Osteoblast (primary cell): ENCODE data around the gene ANKS4B. TPM values are rescaled to one million over a fixed set of nuclear protein-coding genes. Genes with fewer than 3 reads are reported as not detected.

Source experiments
- DNase-seq: peaks from one replicate; pipeline ENCODE4 v3.0.0; 2011; ENCODE audit warnings: low spot score, mixed read lengths; ENCODE audit not compliant: insufficient read length; ENCODE audit errors: missing footprints
- H2AFZ ChIP-seq: 2 replicates; pipeline ENCODE4 v1.6.0; 2011; ENCODE audit warnings: mild to moderate bottlenecking, low read length
- H3K27ac ChIP-seq: 2 replicates; pipeline ENCODE4 v1.5.1; 2011; ENCODE audit warnings: mild to moderate bottlenecking, low read depth, low read length, moderate library complexity
- H3K27me3 ChIP-seq: 2 replicates; pipeline ENCODE4 v1.6.0; 2012; ENCODE audit warnings: mild to moderate bottlenecking, control low read depth, inconsistent platforms, low read length, moderate library complexity; ENCODE audit not compliant: insufficient read depth
- H3K36me3 ChIP-seq: 2 replicates; pipeline ENCODE4 v1.5.1; 2011; ENCODE audit warnings: mild to moderate bottlenecking, low read length, control low read depth, moderate library complexity; ENCODE audit not compliant: insufficient read depth
- H3K4me1 ChIP-seq: 2 replicates; pipeline ENCODE4 v1.5.1; 2011; ENCODE audit warnings: mild to moderate bottlenecking, low read length, control low read depth, moderate library complexity; ENCODE audit not compliant: insufficient read depth
- H3K4me2 ChIP-seq: 2 replicates; pipeline ENCODE4 v1.6.0; 2011; ENCODE audit warnings: mild to moderate bottlenecking, low read length; ENCODE audit not compliant: insufficient read depth
- H3K4me3 ChIP-seq: fragments of 200-600 bp; sonication (generic); 3 replicates; pipeline ENCODE4 v1.5.1; 2012; ENCODE audit warnings: mild to moderate bottlenecking, low read length, inconsistent platforms; ENCODE audit not compliant: insufficient read depth
- H3K79me2 ChIP-seq: 2 replicates; pipeline ENCODE4 v1.6.0; 2012; ENCODE audit warnings: mild to moderate bottlenecking, low read length, control low read depth, inconsistent platforms; ENCODE audit not compliant: insufficient read depth
- H3K9me3 ChIP-seq: 2 replicates; pipeline ENCODE4 v1.5.1; 2011; ENCODE audit warnings: low read depth, low read length, control low read depth
- H4K20me1 ChIP-seq: 2 replicates; pipeline ENCODE4 v1.6.0; 2012; ENCODE audit warnings: mild to moderate bottlenecking, low read length, control low read depth; ENCODE audit not compliant: insufficient read depth
- CTCF ChIP-seq: IDR thresholded peaks from 2 replicates; pipeline ENCODE4 v1.5.1; 2011; ENCODE audit warnings: mild to moderate bottlenecking, low read depth, low read length, moderate library complexity; ENCODE audit errors: extremely low read depth
- total RNA-seq: library from RNA; depleted of rRNA; stranded (reverse); fragments of >200 nt; gene quantifications from 2 replicates; pipeline ENCODE4 v1.2.3, GENCODE V29; 2012

The ANKS4B gene, protein sequence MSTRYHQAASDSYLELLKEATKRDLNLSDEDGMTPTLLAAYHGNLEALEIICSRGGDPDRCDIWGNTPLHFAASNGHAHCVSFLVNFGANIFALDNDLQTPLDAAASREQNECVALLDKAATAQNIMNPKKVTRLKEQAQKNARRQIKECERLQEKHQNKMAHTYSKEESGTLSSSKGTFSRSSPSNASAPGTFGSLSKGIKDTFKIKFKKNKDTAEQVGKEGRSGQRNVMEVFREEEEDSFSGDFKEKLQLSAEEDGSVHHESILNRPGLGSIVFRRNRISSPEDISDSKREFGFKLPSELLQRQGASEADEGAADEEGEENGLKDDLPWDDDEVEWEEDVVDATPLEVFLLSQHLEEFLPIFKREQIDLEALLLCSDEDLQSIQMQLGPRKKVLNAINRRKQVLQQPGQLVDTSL
- not detected in 2 replicates for total RNA-seq

DNA sequence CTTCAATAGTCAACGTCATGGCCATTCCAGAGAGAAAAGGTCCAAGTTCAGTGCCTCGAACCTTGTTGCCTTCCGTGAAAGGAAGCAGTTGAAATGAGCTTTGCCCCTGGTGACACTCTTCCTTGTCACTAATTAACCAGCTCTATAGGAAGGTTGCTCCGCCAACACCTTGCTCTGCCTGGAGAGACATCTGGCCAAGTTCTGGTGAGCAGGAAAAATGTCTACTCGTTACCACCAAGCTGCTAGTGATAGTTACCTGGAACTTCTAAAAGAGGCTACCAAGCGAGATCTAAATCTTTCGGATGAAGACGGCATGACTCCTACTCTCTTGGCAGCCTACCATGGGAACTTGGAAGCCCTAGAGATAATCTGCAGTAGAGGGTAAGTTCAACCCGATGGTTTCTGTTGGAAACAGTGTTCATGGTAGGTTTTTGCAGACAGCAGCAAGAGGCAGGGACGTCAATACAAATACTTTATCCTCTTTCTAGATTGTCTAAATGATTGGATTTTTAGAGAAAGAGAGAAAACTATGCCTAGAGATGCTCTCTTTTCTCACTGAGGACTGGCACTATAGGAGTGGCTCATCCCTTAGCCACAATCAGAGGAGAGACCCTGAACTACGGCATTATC is at the start of gene ANKS4B:
TSS of gene ANKS4B (plus strand) at position 179 of the 630 bp plus-strand sequence. CDS start at position 218, 39 bp downstream.
- no peaks in the 10 kb centered on the region for H3K79me2 ChIP-seq
- TF ChIP-seq CTCF: no peak
- H3K27ac ChIP-seq: no peak within 1 kb of the TSS
- H3K4me1 ChIP-seq: no peaks in the 10 kb centered on the region
- peaks cover 16% of the 10 kb centered on the region for H3K27me3 ChIP-seq
- no peaks in the 10 kb centered on the region for H3K9me3 ChIP-seq
- H2AFZ ChIP-seq: no peak within 1 kb of the TSS
- no peak for DNase-seq
- H3K4me3 ChIP-seq: no peak within 1 kb of the TSS
- no peaks in the 10 kb centered on the region for H3K36me3 ChIP-seq
- H3K4me2 ChIP-seq: no peak within 1 kb of the TSS
- H4K20me1 ChIP-seq: no peaks in the 10 kb centered on the region

GRCh38 chr16:21183995-21184394 is 49.5 kb upstream of the ANKS4B start:
- Histone ChIP-seq H3K79me2 (no peaks in the 10 kb centered on the region), H3K9me3 (no peaks in the 10 kb centered on the region), H3K27ac (no peak overlapping the region), H3K36me3 (peaks cover 20% of the 10 kb centered on the region), H3K4me1 (peaks cover 9% of the 10 kb centered on the region), H3K4me3 (no peak overlapping the region), H4K20me1 (no peaks in the 10 kb centered on the region), H3K27me3 (no peaks in the 10 kb centered on the region), H3K4me2 (no peak overlapping the region), H2AFZ (no peak overlapping the region)
- no peak for TF ChIP-seq CTCF
- DNase-seq: no peak

DNA sequence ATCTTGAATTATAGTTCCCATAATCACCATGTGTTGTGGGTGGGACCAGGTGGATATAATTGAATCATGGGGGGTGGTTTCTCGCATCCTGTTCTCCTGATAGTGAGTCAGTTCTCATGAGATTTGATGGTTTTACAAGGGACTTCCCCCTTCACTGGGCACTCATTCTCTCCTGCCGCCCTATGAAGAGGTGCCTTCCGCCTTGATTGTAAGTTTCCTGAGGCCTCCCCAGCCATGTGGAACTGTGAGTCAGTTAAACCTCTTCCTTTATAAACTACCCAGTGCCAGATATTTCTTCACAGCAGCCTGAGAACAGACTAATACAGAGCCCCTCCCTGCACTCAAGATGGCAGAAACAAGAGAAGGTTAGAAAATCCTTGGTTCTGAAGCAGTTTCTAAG is 48.7 kb upstream of the ANKS4B start:
- peaks cover 9% of the 10 kb centered on the region for H3K4me1 ChIP-seq
- no peaks in the 10 kb centered on the region for H3K79me2 ChIP-seq
- no peak for DNase-seq
- no peak overlapping the region for H3K4me2 ChIP-seq
- no peaks in the 10 kb centered on the region for H3K9me3 ChIP-seq
- no peak overlapping the region for H2AFZ ChIP-seq
- no peak for TF ChIP-seq CTCF
- H4K20me1 ChIP-seq: no peaks in the 10 kb centered on the region
- no peak overlapping the region for H3K4me3 ChIP-seq
- peaks cover 12% of the 10 kb centered on the region for H3K36me3 ChIP-seq
- H3K27me3 ChIP-seq: no peaks in the 10 kb centered on the region
- no peak overlapping the region for H3K27ac ChIP-seq

- no peak for TF ChIP-seq CTCF
- peaks cover 9% of the 10 kb centered on the region for H3K4me1 ChIP-seq
- DNase-seq: no peak
- peaks cover 10% of the 10 kb centered on the region for H3K36me3 ChIP-seq
- no peak overlapping the region for H3K4me3 ChIP-seq
- no peaks in the 10 kb centered on the region for H3K9me3 ChIP-seq
- no peak overlapping the region for H2AFZ ChIP-seq
- H4K20me1 ChIP-seq: no peaks in the 10 kb centered on the region
- H3K27ac ChIP-seq: no peak overlapping the region
- no peak overlapping the region for H3K4me2 ChIP-seq
- H3K79me2 ChIP-seq: no peaks in the 10 kb centered on the region
- H3K27me3 ChIP-seq: peaks cover 5% of the 10 kb centered on the region
Observed at GRCh38 chr16:21185659-21186325, 47.7 kb upstream of the ANKS4B start.
